AG04449 (cell line): ENCODE data around the gene FBXL15.

Source experiments
- CTCF ChIA-PET: fragments of 350-600 bp; formaldehyde crosslinking; extraction: SDS; loops from one replicate; lab custom pipeline; 2021; ENCODE audit warnings: antibody characterized with exemption; lab: Yijun Ruan, JAX
- POLR2A ChIA-PET: fragments of 400-600, 350-600 bp; formaldehyde crosslinking; extraction: SDS; loops from one replicate; lab custom pipeline; 2020; ENCODE audit warnings: antibody characterized with exemption, inconsistent platforms; lab: Yijun Ruan, JAX
- DNase-seq: peaks from one replicate; pipeline ENCODE4 v3.0.0-alpha.2; 2010; ENCODE audit warnings: low read depth, low spot score
- H3K4me3 ChIP-seq: 2 replicates; pipeline ENCODE4 v1.5.1; 2011; ENCODE audit warnings: low read depth, mild to moderate bottlenecking, control low read depth, low read length
- TF ChIP-seq, protein P1 (sequence below): IDR thresholded peaks from one replicate; pipeline ENCODE4 v1.5.1; 2011; ENCODE audit warnings: mild to moderate bottlenecking, moderate library complexity, low read length, control low read depth, inconsistent platforms; ENCODE audit not compliant: insufficient read depth; ENCODE audit errors: missing control alignments

Gene FBXL15

DNA sequence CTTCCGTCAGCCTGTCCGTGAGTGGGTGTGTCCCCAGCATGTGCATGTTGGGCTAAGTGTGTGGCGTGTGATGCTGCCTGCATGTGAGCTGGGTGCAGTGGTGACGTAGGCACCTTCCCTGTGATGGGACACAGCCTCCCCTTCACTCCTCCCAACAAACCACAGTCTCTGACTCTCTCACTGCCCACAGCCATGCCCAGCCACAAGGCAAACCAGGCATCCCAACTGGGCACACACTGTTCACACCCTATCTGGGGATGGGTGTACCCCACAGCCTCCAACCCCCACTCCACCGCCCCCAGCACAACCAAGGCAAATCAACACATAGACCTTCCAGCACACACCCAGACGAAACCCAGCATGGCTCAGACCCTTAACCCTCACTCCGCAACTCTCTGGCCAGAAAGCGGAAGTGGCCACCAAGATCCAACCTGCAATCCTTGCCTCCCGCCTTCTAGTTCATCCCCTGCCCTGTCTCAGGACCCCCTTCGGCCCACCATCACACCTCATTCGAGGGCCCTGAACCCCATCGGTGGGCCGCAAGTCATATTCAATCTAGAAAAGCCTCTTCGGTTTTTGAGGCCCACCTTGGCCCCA, 12.4 kb upstream of the FBXL15 start:
- ChIA-PET CTCF (interaction anchor here (1.5 to 16.2 kb wide), 3 partner anchors 9 to 239 kb away, joined by 6 to 407 read pairs (median 8); partner anchors contain the start of gene ELOVL3), POLR2A (interaction anchor here (0.7 kb wide), 1 partner anchor 24 kb away, joined by 4 read pairs; the partner anchor contains the start of gene CUEDC2)
- TF ChIP-seq, protein P1, sequence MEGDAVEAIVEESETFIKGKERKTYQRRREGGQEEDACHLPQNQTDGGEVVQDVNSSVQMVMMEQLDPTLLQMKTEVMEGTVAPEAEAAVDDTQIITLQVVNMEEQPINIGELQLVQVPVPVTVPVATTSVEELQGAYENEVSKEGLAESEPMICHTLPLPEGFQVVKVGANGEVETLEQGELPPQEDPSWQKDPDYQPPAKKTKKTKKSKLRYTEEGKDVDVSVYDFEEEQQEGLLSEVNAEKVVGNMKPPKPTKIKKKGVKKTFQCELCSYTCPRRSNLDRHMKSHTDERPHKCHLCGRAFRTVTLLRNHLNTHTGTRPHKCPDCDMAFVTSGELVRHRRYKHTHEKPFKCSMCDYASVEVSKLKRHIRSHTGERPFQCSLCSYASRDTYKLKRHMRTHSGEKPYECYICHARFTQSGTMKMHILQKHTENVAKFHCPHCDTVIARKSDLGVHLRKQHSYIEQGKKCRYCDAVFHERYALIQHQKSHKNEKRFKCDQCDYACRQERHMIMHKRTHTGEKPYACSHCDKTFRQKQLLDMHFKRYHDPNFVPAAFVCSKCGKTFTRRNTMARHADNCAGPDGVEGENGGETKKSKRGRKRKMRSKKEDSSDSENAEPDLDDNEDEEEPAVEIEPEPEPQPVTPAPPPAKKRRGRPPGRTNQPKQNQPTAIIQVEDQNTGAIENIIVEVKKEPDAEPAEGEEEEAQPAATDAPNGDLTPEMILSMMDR = no peak
- DNase-seq = no peak
- H3K4me3 ChIP-seq = peak overlapping the region; percentile 52

DNA sequence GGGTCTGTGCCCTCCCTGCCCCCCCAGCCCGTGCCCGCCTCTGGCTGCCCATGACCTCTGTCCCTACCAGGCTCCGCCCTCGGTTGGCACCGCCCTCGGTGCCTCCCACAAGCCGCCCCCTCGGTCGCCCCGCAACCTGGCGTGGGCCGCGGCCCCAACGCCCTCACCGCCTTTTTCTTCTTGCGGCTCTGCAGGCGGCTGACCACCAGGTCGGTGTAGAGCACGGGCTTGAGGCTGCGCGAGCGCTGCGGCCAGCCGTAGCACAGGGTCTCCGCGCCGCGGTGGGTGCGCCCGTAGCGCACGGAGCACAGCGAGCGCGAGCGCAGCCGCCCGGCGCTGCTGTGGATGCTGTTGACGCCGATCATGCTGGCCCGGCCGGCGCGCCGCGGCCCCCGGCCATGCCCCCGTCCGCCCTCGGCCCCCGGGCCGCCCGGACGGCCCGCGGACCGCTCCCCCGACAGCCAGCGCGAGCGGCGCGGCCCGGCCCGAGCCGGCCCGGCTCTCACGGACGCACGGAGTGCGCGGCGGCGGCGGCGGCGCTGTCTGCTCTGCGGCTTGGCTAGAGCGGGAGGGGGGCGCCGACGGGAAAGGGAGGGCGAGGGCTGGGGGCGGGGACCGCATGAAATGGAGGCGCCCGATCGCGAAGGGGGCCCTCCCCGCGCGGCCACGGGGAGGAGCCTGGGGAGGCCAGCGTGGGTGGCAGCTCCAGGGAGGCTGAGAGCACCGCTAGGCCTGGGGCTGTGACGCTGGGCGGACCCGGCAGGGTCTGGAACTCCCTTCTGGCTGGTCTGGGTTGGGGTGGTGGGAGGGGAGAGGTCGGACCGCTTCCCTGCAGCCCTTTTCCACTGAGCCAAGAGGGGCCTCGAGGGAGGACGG, 11.7 kb upstream of the FBXL15 start:
- H3K4me3 ChIP-seq = peak overlapping the region; percentile 52
- DNase-seq = no peak
- CTCF ChIA-PET = interaction anchor here (2.8 to 10.3 kb wide), 3 partner anchors 11 to 178 kb away, joined by 8 to 161 read pairs (median 33); partner anchors contain the start of genes FBXL15 and NFKB2
- TF ChIP-seq, protein P1 = no peak
- POLR2A ChIA-PET = no interaction called here

DNA sequence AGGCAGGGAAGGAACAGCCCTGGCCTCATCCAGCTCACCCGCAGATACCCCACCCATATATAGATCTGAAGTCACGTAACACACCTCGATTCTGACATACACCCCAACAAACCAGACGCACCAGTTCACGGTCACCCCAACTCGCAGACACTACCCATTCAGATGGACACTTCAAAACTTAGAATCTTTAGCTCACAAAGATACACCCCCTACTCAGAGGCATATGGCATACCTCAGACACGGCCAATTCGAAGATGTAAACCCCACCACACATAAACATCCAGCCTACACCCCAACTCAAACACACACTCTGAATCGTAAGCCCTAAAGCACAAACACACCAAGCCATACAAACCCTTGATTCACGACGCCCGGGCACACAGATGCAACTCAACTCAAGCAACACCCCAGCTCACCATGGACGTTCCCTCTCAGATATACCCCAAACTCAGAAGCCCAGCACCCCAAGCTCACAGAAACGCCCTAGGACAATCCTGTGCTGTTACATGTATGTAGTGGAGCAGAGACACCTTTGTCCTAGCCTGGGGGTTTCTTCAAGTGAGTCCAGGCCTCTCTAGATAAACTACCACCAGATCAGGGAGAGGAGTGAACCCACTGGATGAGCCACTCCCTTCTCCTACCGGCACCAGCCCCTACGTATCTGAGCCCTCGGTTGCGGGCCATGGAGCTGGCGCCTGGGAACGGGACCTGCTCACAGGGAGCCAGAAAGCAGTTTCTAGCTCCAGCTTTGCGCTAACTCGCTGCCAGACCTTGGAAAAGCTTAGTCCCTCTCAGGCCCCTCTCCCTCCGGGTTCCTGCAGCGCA, 10.8 kb upstream of the FBXL15 start:
- DNase-seq = no peak
- ChIA-PET POLR2A (no interaction called here), CTCF (interaction anchor here (0.6 to 10.3 kb wide), 5 partner anchors 12 to 191 kb away, joined by 3 to 161 read pairs (median 8); partner anchors contain the start of genes FBXL15 and NFKB2)
- TF ChIP-seq, protein P1 = no peak
- H3K4me3 ChIP-seq = peak overlapping the region; percentile 46

DNA sequence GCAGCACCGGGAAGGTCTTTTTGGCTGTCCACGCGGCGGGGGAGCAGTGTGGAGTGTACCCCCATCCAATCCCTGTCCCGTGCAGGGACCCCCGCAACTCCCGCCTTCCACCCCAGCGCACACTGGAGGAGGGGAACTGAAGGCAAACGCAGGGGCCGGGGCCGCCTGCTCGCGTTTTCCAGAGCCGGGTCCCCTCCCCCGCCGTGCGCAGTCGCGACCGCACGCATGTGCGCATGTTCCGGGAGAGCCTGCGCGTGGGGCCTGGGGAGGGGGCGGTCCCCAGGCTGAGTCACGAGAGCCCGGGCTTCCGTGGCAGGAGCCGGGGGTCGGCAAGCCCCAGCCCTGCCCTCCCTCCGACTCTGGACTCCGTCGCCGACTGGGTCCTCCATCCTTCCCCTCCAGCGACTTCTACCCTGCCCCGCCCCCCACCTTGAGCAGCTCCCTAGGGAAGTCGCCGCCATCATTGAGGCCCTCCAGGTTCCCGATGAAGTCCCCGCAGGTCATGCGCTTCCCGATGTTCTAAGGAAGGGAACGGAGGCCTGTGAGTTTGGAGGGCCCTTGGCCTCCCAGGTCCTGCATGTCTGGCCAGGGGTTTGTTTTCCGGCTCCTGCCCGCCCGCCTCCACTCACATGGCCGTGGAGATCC, 10.1 kb upstream of the FBXL15 start:
- TF ChIP-seq, protein P1 = no peak
- H3K4me3 ChIP-seq = peak overlapping the region; percentile 46
- ChIA-PET CTCF (interaction anchor here (0.6 to 10.3 kb wide), 5 partner anchors 11 to 191 kb away, joined by 3 to 161 read pairs (median 8); partner anchors contain the start of genes FBXL15 and NFKB2), POLR2A (no interaction called here)
- DNase-seq = no peak

DNA sequence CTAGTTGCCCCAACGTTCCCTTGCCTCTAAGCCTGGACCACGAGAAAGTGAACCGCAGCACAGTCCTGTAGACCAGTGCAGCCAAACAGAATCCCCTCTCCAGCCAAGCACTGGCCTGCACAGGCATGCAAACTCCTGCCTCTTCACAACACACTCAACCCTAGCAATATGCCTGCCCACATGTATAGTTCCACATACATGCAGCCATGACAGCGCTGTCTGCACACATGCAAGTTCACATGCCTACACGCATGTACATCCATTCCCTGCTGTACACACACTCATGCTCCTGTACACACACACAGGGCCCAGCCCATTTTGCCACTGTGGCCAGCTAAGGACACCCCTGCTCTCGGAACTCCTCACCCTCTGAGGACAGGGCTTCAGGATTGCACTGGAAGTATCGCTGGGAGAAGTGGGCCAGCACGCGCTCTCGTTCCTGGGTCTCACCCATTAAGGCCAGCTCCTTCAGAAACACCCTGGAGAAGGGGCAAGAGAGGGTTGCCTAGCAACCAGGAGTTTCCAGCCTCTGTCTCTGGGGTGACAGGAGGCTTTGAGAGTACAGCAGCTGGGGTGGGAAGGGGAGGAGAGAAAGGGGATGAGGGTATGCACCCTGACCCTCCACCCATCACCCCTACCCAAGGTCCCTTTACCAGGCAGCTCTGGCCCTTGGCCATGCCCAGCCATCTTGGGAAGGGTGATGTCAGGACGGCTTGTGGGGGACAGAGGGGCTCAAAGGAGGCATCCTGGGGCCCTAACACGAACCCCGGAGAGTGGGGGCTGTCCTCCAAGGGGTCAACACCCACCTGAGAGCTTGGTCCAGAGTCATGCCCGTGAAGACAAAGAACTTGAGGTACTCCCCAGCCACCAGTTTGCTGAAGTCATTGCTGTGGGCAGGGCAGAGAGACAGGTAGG, 9.0 kb upstream of the FBXL15 start:
- ChIA-PET CTCF (interaction anchor here (0.7 to 10.3 kb wide), 7 partner anchors 8 to 242 kb away, joined by 3 to 161 read pairs (median 3); partner anchors contain the start of genes FBXL15 and NFKB2), POLR2A (no interaction called here)
- H3K4me3 ChIP-seq = no peak overlapping the region
- TF ChIP-seq, protein P1 = no peak
- no peak for DNase-seq
